NCI-H146 treated with DMSO at 0.1 percent for 48 hours (cell line): ENCODE measurements around the gene TACR2.
A peak's percentile ranks its signal among the peaks of the same experiment; 100 is the strongest.
"Not testable (repeated sequence)": the region's sequence is repeated elsewhere in the genome, so short reads cannot be mapped to it uniquely, and the experiment has no call there.

ENCODE experiments used
- DNase-seq: peaks from one replicate; lab custom pipeline; 2025; ENCODE audit not compliant: unreplicated experiment; lab: John Stamatoyannopoulos, UW

TACR2 gene

GRCh38 chr10:69451209-69451783, 34.6 kb upstream of the TACR2 start, which contains the start of gene TSPAN15:
TSS of gene TSPAN15 (plus strand) at chr10:69451465. CDS start at chr10:69451595, 130 bp downstream.
- DNase-seq = peak; percentile 80

- not testable (repeated sequence) for DNase-seq
These were observed 33.7 kb upstream of the TACR2 start for GRCh38 chr10:69450395-69450794.

DNA sequence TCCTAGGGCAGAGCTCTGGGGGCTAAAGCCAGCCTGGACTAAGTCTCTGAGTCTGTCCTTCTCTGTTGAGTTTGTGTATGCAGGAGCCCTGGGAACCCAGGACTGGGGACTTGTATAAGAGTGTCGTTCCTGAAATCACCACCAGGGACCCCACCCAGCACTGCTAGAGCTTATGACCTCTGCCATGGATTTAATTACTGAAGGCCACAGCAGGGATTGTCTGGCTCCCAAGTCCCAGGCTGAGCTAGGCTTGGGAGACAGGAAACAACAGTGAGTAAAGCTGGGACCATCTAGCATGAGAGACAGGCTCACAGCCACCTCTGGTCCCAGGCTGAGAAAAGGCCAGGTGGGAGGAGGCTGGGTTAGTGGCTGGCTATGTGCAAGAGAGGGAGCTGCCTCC, 33.1 kb upstream of the TACR2 start:
- DNase-seq = peak; percentile 45

GRCh38 chr10:69446650-69447151, 30.0 kb upstream of the TACR2 start:
- no peak for DNase-seq

DNA sequence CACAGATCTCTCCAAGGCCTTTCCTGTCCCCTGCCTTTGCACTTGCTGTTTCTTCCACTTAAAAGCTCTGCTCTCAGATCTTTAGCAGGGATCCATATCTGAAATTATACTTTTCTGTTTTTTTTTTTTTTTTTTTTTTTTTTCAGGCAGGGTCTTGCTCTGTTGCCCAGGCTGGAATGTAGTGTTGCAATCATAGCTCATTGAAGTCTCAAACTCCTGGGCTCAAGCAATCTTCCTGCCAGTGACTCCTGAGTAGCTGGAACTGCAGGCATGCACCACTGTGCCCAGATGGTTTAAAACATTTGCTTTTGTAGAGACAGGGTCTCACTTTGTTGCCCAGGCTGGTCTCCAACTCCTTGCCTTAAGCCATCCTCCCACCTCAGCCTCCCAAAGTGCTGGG, 29.5 kb upstream of the TACR2 start:
- no peak for DNase-seq

GRCh38 chr10:69445041-69445440, 28.3 kb upstream of the TACR2 start:
- no peak for DNase-seq

DNA sequence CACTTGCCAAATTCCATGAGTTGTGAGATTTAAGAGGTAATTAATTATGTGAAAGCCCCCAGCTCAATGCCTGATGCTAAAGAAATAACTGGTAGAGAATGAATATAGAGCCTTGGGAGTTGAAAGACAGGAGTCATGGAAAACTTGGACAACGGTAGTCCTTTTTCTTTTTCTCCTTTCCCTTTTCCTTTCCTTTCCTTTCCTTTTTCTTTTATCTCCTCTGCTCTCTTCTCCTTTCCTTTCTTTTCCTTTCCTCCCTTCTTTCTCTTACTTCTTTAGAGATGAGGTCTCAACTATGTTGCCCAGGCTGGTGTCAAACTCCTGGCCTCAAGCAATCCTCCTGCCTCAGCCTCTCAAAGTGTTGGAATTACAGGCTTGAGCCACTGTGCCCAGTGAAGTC, 26.6 kb upstream of the TACR2 start:
- DNase-seq = no peak

GRCh38 chr10:69439813-69440506, 23.2 kb upstream of the TACR2 start:
- DNase-seq = peak; percentile 5

GRCh38 chr10:69439350-69439739, 22.6 kb upstream of the TACR2 start:
- DNase-seq = no peak

DNA sequence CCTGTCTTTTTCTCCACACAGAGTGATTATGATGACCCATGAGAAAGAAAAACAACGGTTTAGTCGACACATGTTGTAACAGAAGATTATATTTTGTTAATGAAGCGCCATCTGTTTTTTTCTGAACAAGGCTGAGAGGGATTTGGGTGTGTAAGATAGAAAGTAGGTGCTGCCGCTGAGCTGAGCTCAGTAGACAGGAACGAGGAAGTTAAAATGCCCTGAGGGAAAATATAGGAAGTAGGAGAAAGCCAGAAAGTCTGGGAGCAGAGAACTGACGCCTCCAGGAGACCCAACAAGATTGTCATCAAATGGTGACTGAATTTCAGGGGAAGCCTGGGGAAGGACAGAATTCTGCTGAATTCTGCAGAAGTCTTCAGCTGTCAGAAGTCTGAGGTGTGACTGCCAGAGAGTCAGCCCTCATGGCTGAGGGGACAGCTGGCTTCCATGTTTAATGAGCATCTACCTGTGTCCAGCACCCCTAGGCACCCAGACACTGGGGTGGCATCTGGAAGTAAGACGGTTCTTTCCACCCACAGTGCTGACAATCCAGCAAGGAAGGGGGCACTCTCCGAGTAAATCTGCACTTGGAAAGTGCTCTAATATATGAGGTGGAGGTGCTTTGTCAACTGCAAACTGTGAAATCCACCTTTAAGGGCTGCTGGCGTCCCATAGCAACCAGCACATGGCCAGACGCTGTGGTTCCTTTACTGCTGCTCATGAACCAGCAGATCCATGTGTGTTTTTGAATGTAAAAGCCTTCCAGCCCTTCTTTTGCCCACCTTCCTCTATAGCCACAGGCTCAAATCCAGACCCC, 22.0 kb upstream of the TACR2 start:
- DNase-seq = peak; percentile 9

DNA sequence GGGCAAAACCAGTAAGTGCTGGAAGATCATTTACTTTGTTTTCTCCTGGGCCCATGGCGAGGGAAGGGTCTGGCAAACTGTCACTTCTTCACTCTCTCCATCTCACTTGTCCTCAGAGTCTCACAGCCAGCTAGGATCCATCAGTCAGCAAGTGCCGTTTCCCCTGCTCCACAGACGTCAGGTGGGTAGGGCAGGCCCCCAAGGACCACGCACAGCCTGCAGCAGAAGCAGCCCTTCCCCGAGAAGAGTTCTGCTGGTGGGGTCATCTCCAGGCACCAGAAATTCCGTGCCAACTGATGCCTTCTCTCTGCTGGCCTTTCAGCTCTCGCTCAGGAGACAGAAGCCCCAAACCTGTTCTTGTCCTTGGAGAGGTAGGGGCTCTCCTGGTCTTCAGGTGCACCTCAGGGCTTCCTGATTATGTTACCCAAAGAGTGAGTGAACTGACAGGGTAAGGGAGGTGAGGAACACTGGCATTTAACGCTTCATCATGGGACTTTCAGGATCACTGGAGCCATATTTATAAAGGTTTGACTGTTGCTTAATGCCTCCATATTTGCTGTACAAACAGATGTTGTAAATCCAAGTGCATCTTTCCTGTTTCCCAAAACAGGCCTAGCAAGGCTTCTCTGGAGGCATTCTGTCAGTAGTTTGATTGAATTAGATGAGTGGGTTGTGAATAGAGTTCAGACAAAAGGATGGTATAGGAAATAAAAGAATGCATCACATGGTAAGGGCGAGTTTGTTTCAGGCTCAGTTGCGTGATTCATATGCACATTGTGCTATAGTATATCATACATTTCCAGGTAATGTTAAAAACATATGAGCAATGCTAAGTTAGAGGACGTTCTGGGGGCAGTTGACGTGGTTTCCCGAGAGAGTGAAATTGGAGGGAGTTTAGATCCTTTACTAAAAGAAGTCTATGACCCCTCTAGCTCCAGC, 20.9 kb upstream of the TACR2 start:
- no peak for DNase-seq

GRCh38 chr10:69435966-69436520, 19.3 kb upstream of the TACR2 start:
- no peak for DNase-seq

DNA sequence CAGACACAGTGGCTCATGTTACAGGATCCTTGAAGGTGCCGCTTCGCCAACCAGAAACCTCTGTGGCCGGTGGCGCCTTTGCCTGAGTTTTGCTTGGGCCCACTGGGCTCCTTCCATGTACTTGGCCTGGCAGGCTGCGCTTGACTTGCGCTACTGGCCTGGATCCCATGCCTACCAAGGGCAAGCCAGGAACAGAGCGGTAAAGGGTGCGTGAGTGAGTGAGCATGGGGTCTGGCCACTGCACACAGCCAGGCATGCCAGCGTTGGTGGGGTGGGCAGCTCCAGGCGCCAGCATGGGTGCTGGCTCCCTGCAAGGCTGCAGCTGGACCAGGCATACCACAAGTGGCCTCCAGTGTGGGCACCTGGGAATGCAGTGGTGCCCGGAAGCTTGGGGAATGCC, 18.2 kb upstream of the TACR2 start:
- DNase-seq = no peak

GRCh38 chr10:69434169-69434568, 17.5 kb upstream of the TACR2 start:
- DNase-seq = no peak

GRCh38 chr10:69428165-69428564, 11.4 kb upstream of the TACR2 start:
- DNase-seq = peak; percentile 77

DNA sequence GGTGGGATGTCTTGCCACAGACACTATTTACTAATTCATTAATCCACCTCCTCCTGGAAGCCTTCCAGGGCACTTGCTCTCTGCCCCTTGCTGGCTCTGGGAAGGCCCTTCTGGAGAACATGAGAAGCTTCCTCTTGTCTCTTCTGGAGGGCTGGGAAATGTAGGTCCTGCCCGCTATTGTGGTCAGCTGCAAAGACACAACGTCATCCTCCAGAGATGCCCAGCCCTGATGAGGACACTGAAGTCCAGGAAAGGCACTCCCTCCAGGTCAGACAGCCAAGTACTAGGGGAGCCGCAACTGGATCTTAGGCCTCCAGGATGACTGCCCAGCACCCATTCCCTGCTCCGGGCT, 9.6 kb upstream of the TACR2 start:
- DNase-seq = no peak

- peak; percentile 40 for DNase-seq
These were observed 9.0 kb upstream of the TACR2 start for GRCh38 chr10:69425511-69426298.

GRCh38 chr10:69425041-69425440, 8.3 kb upstream of the TACR2 start:
- no peak for DNase-seq

- no peak for DNase-seq
These were observed 6.0 kb upstream of the TACR2 start for GRCh38 chr10:69422676-69423075.
